HG03097 (cell line): ENCODE measurements around the gene SLC7A5.
"Not testable (repeated sequence)": the region's sequence is repeated elsewhere in the genome, so short reads cannot be mapped to it uniquely, and the experiment has no call there.

Experiments used
- ATAC-seq: cut with Tn5 transposase; IDR thresholded peaks from one replicate; pipeline ENCODE4 v1.9.1; 2021; ENCODE audit not compliant: unreplicated experiment, low FRiP score

SLC7A5 gene

DNA sequence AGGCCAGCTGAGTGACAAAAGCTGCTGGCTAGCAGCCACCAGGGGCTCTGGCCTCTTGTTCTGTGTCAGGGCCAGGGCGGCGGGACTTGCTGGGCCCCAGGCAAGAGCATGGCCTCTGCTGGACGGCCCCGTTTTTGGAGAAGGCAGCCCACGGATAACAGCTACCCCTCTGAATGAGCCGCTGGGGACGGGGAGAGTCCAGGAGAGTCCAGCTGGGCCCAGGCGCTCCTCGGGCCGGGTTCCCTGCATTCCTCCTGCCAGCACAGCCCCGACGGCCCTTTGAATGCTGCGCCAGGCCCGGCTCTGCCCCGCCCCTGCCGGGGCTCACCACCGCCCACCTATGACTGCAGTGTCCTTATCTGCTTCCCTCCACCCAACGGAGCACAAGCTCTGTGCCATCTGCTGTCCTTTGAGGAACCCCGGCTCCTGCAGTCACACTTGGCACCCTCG is 33.4 kb downstream of the SLC7A5 start:
- ATAC-seq = no peak

DNA sequence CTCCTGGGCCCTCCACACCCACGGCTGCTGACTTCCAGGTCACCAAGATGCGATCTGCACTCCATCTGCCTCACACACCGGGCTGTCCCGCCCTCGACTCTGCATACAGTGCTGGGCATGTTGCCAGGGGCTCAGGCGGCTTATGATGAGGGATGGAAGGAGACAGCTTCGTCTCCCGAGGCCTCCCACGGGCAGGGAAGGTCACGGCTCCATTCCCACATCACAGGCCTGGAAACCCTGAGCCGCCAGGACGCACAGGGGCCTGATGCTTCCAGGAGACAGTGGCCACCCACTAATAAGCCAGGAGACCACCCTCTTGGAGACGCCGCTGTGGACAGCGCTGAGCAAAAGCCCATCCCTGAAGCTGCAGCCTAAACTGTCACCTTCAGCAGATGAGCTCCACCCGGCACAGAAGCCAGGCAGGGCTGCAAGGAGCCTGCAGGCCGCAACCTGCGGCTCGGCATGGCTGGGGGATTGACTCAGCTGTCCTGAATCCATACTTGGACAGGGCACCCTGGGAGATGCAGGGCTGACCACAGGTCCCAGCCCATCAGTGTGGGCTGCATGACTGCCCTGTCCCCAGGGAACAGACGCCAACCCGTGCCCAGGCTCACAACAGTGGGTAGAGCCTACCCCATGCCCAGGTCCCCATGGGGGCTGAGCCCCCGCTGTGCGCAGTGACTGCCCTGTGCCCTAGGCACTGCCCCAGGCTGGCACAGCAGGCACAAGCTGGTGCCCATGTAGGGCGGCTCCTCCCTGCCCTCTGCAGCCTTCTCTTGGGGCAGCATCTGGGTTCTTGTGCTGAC is 34.4 kb downstream of the SLC7A5 start:
- ATAC-seq = no peak

DNA sequence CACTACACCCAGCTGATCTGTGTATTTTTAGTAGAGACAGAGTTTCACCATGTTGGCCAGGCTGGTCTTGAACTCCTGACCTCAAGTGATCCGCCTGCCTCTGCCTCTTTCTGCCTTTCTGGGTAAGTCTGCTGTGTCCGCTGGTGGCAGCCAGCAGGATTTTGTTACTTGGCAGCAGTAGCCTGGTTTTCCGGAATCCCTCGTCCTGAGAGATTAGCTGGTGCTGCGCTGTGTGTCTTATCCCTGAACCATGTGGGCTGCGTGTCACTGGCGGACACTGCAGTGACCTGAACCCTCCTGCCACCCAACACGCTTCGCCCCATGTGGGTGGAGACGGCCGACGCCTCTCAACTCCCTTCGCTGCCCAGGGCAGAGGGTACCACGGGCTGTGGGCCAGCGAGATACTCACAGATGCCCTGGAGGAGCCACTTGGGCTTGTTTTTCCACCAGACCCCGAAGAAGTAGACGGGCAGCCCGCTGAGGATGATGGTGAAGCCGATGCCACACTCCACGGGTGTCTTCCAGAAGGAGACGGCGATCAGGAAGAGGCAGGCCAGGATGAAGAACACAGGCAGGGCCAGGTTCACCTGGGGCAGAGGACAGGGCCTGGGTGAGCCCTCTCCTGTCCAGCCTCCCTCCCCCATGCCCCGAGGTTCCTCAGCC is 35.2 kb downstream of the SLC7A5 start:
- no peak for ATAC-seq

DNA sequence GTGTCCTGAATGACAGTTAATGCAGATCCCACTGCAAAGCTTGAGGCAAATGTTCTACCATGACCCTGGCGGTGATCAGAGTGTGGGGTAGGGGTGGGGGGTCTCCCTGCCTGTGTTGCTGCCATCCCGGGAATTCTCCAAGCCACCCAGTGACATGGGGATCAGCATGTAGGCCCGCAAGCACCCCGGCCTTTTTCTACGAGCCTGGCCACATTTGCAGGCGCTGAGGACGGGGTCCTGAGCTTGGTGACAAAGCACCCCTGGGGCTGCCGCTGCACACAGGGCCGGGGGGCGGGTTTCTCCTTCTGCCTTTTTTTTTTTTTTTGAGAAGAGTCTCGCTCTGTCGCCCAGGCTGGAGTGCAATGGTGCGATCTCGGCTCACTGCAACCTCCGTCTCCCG is 35.8 kb downstream of the SLC7A5 start:
- ATAC-seq = no peak

DNA sequence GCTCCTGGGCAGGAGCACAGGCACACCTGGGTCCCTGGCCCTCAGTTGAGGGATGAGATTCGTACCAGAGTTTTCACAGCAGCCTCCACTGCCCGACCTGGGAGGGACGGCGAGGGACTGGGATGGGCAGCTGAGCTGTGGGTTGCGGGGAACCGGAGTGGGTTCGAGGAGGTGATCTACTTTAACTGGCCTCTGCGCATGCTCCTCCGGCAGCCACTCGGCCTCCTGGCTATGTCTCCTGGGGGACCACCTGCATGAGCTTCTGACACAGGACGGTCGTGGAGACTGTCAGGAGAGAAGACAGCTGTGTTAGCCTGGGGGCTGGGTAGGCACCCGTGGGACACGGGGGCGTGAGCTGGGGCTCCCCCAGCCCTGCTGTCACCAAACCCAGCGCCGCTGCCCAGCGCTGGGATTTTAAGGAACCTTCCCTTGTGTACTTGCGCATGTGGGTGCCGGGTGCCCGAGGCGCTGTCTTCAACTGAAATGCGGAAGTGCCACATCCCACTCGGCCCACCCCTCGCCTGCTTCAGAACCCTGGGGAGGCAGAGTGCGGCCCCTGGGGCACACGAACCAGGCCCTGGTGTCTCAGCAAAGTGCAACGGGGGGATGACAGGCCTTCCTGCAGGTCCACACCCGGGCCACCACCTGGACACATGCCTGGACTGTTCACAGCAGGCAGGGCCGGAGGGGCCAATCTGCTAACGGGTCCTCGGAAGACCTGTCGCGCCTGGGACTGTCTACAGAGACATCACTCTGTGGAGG is 36.4 kb downstream of the SLC7A5 start:
- ATAC-seq = no peak

DNA sequence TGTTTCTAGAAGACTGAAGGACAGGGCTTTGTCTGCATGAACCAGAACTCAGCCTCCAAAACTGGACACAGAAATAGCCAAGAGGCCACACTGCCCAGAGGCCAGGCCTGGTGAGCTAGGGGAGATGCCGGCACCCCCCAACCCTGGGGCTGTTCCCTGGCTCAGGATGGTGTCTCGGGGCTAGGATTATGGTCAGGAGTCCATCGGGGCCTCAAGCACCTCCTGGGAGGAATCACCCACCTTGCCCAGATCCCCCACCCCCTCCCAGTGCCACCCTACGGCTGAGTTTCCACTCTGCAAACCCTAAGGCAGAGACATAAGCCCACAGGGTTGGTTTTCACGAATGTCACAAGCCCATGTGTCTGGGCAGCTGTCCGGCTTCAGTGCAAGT is 37.2 kb downstream of the SLC7A5 start:
- ATAC-seq = no peak

DNA sequence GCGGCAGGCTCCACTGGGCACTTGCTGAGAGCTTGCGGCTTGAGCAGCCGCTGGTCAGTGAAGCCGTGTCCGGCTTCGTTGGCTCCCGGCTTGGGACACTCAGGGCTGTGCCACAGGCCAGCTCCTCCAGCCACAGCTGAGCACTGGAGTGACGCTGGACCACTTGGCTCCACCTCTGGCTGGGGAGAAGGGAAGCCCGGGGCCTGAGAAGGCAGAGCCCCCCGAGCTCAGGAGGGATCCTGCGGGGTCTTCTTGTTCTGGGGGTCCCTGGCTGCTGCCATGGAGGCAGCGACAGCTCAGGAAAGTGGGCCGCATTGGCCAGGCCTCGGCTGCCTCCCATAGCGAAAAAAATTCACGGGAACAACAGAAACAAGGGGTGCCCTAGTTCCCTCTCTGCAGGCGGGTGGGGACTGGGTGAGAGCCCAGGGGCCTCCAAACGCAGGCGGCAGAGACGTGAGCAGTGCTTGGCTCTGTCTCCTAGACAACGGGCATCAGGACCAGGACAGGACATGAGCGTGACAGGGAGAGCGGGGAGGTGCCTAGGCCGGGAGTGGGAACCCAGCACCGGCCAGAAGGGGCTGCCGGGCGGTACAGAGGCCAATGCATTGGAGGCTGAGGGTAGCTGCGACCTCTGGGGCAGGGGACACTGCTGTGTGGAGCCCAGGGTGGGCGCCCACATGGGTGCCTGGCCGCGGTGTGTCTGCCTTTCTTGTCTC is 37.7 kb downstream of the SLC7A5 start:
- ATAC-seq = no peak

DNA sequence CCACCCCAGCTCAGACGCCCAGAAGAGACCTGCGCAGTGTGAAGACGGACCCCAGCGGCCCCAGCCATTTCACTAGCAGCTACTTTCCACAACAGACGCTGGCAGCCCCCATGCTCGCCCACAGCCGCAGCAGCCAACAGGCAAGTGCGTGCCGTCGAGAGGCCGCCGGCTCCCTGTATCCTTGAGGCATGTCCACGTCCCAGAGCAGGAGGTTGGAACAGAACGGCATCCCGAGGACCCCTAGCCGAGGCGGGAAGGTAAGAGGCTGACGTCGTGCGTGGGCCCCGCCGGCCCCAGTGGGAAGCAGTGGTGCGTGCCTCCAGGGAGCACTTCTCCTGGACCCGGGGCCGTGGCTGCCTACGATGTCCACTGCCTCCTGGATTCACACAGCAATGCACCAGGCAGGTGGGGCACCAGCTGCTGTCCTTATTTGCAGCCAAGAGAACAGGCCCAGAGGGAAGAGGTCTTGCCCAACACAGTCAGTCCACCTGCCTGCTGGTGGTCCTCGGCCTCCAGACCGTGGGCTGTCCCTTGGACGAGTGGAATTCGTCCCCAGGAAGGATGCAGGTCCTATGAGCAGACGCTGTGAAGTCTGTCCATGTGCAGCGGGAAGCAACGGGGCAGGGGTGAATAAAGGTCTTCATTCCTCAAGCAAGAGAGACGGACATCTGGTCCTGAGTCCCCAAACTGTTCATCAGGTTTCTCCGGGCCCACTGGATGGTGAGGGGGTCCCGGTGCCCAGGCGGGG is 38.5 kb downstream of the SLC7A5 start:
- no peak for ATAC-seq

DNA sequence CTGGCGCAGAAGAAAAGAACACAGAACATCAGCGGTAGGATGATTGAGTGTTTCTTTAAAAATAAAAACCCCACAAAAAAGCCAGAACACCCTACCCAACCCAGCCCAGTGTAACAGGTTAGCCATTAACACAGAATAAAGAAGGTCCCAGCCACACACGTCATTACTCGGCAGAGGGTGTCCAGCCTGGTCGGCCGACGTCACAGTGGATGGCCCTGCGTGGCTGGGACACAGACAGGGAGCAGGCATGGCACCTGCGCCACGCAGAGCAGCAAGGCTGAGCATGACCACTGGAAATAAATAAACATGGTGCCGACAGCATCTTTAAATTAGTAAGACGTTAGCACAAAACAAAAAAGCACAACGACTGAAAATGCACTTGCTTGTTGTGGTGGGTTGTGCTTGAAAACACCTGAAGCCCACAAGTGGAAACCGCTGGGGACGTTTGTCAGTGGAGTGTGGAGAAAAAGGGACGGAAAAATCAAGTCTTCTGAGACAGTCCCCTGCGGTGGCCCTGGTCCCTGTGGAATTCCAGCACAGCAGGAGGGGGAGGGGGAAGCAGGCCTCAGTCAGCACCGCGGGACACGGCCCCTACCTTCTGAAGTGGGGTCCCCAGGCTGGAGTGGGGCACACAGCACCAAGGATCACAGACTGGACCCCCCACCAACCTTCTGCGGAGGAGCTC is 39.2 kb downstream of the SLC7A5 start:
- ATAC-seq = no peak

DNA sequence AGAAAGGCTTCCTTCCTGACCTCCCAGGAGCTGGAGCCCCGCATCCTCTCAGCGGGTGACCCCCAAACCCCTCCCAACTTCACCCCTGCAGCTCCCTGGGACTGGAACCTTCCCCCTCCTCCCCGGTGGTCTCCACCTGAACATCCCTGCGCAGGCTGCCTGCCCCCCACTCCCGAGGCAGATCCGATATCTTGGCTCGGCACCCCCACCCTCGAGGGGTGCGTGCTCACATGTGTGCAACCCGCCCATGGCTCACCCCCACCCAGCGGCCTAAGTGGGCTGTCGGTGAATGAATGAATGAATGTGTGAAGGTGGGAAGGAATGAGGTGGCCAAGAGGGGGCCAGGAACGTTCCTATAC is 39.7 kb downstream of the SLC7A5 start:
- no peak for ATAC-seq

DNA sequence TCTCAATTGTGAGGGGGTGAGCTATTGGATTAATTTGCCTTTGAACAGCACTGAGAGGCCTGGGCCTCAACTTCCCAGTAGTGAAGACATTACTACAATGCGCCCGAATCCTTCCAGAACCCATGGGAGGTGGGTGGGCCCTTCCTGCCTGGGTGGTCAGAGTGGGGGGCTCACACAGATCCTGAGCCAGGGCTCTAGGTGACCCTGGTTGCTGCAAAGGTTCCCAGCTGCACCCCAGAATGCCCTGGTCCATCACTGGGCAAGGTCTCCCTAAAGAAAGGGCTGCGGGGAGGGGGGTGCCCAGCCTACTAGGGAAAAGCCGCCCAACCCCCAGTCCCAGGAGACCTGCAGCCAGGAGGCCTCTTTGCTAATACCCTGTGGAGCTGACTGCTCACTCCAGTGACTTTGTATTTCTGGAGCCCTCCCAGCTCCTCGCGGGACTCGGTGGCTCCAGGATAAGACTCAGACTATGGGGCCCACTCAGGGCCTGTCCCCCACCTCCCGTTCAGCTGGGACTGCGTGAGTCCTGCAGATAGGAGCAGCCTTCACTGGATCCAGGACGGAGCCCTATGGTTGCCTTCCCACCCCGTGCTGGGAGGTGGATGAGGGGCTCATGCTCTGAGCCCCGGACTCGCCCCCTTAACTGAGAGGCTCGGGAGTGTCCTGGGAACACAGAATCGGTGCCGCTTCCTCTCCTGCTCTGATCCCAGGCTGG is 40.2 kb downstream of the SLC7A5 start:
- no peak for ATAC-seq

DNA sequence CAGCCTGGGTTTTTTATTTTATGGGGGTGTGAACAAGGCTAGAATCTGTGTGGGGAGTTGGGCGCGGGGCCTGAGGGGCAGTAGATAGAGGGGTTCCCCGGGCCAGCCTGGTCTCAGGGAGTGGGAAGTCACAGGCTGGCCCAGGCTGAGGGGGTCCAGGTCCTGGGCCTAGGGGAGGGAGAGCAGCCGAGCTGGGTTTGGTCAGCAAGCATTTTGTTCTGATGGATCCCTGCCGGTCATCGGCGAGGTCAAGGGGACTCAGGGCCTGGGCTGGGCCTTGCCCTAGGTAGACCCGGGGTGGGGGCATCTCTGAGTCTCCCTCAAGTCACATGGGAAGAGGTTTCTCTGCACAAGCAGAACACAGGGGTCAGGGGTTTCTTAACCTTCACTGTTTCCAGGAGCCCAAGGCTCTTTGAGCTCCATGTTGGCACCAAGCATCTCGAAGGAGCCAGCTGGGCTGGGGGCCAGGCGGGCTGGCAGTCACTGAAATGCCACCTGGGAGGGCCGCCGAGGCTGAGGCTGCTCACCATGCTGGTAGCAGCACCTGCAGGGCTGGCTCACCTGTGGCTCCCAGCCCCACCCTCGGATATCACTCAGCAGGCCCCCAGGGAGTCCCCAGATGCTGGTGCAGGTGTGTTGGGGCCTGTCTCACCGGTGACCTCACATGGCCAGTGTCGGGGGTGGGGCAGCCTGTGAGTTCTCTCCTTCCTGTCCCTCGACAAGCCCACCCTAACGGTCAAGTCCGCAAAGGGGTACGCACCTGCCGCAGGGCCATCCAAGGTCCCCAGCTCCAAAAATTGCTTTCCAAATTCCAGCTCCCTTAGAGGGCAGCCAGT is 41.0 kb downstream of the SLC7A5 start:
- ATAC-seq = no peak

DNA sequence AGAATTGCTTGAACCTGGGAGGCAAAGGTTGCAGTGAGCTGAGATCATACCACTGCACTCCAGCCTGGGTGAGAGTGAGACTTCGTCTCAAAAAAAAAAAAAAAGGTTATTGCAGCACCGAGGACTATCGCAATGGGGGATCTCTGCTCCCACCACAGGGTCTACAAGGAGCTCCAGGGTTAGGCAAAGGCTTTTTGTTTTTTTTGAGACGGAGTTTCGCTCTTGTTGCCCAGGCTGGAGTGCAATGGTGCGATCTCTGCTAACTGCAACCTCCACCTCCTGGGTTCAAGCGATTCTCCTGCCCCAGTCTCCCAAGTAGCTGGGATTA is 41.8 kb downstream of the SLC7A5 start:
- ATAC-seq = not testable (repeated sequence)

DNA sequence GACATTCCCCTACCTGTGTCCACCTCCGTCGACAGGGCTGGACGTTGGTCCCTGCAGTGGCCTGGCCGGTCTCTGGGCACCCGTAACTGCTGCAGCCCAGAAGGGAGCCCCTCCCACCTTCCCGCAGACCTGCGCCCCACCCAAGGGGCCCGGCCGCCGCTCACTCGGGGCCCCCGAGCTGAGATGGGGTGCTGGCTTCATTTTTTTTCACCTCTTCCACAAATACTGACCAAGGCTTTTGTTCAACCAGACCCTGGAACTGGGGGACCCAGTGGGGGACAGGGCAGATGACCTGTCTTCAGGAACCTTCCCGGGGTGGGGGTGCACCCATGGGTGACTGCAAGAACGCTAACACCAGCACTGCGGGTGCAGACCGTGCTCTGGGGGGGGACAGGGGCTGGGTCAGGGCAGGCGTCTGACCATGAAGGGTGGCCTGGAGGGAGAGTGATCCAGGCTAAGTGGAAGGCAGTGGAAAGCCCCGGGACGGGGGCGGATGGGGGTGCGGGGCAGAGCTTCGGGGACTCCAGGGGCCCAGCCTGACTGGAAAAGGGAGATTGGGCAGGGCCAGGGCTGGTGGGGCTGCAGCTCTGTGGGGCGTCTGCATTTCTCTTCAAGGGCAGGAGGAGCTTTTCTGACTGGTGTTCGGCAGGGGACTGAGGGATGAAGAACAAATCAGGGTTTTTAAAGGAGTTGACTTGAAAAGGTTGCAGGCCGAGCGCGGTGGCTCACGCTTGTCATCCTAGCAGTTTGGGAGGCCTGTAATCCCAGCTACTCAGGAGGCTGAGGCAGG is 42.3 kb downstream of the SLC7A5 start:
- ATAC-seq = no peak

DNA sequence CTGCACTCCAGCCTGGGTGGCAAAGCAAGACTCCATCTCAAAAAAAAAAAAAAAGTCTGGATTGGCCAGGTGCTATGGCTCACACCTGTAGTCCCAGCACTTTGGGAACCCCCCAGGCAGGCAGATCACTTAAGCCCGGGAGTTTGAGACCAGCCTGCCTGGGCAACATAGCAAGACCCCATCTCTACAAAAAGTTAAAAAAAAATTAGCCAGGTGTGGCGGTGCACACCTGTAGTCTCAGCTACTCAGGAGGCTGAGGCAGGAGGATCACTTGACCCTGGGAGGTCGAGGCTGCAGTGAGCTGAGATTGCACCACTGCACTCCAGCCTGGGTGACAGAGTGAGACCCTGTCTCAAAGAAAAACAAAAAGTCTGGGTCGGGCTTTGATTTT is 42.9 kb downstream of the SLC7A5 start:
- not testable (repeated sequence) for ATAC-seq

DNA sequence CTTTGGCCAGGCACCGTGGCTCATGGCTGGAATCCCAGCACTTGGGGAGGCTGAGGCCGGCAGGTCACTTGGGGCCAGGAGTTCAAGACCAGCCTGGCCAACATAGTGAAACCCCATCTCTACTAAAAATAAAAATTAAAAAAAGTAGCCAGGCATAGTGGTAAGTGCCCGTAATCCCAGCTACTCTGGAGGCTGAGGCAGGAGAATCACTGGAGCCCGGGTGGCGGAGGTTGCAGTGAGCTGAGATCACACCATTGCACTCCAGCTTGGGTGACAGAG is 43.5 kb downstream of the SLC7A5 start:
- ATAC-seq = not testable (repeated sequence)

DNA sequence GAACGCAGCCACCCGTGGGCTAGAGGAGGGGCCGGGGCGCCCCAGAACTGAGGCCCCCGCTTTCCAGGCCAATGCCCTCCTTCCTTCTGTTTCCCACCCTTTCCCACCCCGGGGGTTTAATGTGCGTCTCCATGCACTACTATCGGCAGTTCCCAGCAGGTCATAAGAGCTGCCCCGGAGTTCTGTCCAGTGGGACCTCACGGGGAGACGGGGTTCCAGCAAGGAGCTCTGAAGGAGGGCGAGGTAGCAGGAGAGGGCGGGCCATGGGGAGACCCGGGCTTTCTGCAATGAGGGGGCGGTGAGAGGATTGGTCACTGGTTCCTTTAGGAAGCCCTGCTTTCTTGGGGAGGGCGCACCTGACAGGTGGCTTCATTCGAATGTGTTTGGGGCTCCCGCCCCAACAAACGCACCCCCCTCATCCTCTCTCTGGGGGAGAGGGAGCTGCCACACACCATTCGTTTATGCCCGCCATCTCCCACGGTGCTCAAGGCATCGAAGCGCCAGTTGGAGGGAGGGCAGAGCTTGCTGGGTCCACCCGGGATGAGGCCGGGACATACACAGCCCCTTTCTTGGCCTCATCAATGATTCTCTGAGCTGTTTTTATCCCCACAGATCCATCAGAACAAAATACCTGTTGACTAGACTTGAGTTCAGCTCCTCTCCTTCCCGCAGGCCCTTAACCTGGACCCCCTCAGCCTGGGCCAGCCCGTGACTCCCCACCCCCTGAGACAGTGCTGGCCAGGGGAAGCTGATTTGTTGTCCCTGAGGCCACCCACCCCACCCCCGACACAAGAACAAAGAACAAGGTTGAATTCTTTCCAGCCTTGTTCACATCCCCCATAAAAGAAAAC is 44.1 kb downstream of the SLC7A5 start:
- no peak for ATAC-seq
